ENCODE data around the gene PLD4.
"Not testable (repeated sequence)": the region's sequence is repeated elsewhere in the genome, so short reads cannot be mapped to it uniquely, and the experiment has no call there.

Gene PLD4

DNA sequence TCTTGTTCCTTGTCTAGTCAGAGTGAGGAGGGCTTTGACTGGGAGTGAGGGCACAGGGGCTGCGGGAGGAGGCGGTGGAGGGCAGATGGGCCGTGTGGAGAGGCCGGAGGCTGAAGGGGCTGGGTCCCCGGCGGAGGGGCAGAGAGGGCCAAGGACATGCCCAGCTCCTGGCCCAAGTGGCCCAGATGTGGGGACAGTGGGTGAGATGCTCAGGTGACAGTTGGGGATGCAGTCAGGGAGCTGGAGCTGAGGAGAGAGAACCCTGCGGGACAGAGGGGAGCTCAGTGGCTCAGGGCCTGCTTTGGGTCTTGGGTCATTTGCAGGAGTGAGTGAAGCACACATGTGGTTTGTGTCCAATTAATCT is 26.5 kb upstream of the PLD4 start:
- no peak for FAIRE-seq
- DNase-seq (ENCODE audit: insufficient read length, low spot score) = no peak

DNA sequence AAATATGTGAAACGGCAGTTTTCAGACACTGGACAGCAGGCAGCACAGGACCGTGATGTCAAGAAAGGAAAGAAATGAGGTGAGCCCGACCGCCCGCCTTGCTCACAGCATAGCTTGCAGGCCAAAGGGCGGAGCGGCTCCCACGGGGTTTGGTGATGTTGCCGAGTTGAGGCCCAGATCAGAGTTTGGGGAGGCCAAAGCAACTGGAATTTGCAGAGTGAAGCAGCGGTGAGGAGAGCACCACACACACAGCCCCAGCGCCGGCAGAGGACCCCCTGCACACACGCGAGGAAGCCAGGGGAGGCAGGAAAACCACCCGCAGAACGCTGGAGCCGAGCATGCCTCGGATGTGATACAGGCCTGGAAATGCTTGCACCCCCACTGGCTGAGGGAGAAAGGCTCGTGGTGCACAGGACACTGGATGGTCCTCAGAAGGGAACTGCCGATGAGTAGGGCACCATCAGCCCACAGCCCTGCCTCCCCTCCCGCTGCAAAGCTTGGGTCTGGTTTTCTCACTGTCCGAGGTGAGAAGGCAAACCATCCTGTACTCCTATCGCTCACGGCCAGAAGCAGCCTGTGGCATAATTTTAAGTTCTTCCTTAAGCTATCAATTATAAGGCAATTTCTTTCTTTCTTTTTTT is 25.7 kb upstream of the PLD4 start:
- DNase-seq (ENCODE audit: insufficient read length, low spot score) = no peak
- no peak for FAIRE-seq

- FAIRE-seq = no peak
- DNase-seq (ENCODE audit: insufficient read length, low spot score) = no peak
These were observed 24.9 kb upstream of the PLD4 start for GRCh38 chr14:104899781-104900180.

DNA sequence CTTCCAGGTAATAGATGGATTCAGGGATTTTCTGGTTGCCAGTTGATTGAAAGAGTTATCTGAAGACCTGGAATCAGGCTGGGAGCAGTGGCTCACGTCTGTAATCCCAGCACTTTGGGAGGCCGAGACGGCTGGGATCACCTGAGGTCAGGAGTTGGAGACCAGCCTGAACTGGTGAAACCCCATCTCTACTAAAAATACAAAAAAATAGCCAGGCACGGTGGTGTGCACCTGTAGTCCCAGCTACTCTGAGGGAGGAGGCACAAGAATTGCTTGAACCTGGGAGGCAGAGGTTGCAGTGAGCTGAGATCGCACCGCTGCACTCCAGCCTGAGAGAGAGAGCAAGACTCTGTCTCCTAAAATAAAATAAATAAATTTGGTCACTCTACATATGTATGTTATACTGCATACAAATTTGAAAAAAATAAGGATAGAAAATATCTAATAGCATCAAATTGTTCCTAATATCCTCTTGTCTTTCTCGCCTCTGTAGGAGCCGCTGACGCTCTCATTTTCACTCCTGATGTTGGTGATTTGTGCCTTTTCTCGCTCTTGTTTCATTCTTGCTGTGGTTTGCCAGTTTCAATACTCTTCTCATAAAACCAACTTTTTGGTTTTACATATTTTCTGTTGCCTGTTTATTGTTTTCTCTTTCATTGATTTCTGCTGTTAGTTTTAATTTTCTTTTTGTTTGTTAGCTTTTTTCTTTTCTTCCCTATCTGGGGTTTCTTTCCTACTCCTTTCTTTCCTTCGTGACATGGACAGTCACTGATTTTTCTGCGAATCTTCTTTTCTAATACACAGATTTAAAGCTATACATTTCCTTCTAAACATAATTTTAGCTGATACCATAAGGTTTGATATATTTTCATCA is 23.8 kb upstream of the PLD4 start:
- DNase-seq (ENCODE audit: insufficient read length, low spot score) (no peak), FAIRE-seq (no peak)

DNA sequence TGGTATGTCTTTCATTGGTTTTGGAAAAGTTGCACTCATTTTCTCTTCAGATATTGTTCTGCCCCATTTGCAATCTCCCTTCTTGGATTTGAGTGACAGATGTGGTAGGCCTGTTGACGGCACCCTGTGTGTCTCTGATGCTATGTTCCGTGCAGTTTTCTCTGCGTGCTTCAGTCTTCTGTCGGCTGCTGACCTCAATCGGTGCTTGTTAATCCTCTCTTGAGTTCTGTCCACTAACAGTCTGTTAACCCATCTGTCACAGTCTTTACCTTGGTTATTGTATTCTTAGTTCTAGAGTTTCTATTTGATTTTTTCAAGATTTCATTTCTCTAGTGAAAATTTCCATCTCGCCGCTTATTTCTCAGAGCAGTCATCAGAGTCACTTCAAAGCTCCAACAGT is 20.7 kb upstream of the PLD4 start:
- no peak for FAIRE-seq
- DNase-seq (ENCODE audit: insufficient read length, low spot score) = no peak

DNA sequence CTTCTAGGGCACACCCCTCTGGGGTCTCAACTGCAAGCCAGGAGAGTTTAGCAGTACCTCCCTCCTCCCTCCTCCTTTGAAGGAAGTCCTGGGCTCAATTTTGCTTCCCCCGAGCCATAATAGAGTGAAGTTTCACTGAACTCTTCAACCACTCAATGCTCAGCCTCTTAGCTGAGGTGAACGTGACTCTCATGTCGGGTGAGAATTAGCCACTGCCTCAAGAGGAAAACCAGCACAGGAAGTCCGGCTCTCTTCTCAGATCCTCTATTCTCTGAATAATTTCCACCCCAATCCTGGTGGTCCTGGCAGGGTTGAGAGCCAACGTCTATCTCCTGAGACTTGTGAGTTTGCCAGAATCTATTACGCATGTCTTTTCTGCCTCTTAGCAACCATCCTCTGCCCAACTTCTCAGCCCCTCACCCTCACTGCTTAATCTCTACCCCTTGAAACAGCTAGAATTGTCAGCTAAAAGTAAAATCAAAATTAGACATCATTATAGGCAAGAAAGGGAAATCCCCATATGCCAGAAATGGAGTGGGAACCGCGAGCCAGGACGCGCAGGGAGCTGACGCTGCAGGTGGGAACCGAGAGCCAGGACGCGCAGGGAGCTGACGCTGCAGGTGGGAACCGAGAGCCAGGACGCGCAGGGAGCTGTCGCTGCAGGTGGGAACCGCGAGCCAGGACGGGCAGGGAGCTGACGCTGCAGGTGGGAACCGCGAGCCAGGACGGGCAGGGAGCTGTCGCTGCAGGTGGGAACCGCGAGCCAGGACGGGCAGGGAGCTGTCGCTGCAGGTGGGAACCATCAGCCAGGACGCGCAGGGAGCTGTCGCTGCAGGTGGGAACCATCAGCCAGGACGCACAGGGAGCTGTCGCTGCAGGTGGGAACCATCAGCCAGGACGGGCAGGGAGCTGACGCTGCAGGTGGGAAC is 19.8 kb upstream of the PLD4 start:
- not testable (repeated sequence) for DNase-seq (ENCODE audit: insufficient read length, low spot score); FAIRE-seq

DNA sequence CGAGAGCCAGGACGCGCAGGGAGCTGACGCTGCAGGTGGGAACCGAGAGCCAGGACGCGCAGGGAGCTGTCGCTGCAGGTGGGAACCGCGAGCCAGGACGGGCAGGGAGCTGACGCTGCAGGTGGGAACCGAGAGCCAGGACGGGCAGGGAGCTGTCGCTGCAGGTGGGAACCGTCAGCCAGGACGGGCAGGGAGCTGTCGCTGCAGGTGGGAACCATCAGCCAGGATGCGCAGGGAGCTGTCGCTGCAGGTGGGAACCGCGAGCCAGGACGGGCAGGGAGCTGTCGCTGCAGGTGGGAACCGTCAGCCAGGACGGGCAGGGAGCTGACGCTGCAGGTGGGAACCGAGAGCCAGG is 19.1 kb upstream of the PLD4 start:
- FAIRE-seq; DNase-seq (ENCODE audit: insufficient read length, low spot score): not testable (repeated sequence)

DNA sequence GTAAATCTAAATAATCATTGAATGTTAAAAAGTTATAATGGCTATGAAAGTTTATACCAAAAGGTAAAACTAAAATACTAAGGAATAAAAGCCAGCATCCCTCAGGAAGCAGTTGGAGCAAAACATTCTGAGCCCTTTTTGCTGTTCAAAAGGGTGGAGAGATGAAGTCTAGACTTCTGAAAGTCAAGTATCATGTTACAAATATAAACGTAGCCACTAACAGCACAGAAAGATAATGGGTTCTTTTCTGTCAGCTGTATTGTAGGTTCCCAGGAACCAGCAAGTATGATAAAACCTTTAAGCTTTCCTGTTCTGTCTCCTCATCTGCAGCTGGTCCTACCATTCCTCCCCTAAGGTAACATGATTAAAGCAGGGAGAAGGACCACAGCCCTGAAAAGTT is 16.4 kb upstream of the PLD4 start:
- DNase-seq (ENCODE audit: insufficient read length, low spot score) (no peak), FAIRE-seq (no peak)

DNA sequence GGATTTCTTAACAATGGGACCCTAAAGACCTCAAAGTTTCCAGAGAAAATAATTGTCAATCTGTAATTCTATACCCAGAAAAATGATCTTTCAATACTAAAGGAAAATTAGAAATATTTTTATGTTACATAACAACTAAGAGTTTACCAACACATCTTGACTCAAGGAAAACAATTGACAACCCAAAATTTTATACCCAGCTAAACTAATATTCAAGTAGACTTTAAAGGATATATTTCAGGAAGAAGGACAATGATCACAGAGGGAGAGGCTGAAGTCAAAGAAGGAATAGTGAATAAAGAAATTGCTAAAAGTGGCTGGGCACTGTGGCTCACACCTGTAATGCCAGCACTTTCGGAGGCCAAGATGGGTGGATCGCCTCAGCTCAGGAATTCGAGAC is 12.6 kb upstream of the PLD4 start:
- no peak for FAIRE-seq

GRCh38 chr14:104913435-104913834 is 11.2 kb upstream of the PLD4 start:
- DNase-seq (ENCODE audit: insufficient read length, low spot score) (no peak), FAIRE-seq (no peak)

More for the DNA sequence above, 12.6 kb upstream of the PLD4 start:
- no peak for DNase-seq (ENCODE audit: insufficient read length, low spot score)

GRCh38 chr14:104917116-104917515 is 7.6 kb upstream of the PLD4 start:
- FAIRE-seq = no peak

GRCh38 chr14:104917993-104918392 is 6.7 kb upstream of the PLD4 start:
- FAIRE-seq (no peak), DNase-seq (ENCODE audit: insufficient read length, low spot score) (no peak)

More at GRCh38 chr14:104917116-104917515, 7.6 kb upstream of the PLD4 start:
- no peak for DNase-seq (ENCODE audit: insufficient read length, low spot score)

- DNase-seq (ENCODE audit: insufficient read length, low spot score); FAIRE-seq: not testable (repeated sequence)
These were observed 5.3 kb upstream of the PLD4 start for GRCh38 chr14:104919152-104919992.

- DNase-seq (ENCODE audit: insufficient read length, low spot score) (no peak), FAIRE-seq (no peak)
These were observed 4.7 kb upstream of the PLD4 start for GRCh38 chr14:104919993-104920315.

- no peak for FAIRE-seq
- no peak for DNase-seq (ENCODE audit: insufficient read length, low spot score)
These were observed 849 bp upstream of the PLD4 start for GRCh38 chr14:104923640-104924420.

DNA sequence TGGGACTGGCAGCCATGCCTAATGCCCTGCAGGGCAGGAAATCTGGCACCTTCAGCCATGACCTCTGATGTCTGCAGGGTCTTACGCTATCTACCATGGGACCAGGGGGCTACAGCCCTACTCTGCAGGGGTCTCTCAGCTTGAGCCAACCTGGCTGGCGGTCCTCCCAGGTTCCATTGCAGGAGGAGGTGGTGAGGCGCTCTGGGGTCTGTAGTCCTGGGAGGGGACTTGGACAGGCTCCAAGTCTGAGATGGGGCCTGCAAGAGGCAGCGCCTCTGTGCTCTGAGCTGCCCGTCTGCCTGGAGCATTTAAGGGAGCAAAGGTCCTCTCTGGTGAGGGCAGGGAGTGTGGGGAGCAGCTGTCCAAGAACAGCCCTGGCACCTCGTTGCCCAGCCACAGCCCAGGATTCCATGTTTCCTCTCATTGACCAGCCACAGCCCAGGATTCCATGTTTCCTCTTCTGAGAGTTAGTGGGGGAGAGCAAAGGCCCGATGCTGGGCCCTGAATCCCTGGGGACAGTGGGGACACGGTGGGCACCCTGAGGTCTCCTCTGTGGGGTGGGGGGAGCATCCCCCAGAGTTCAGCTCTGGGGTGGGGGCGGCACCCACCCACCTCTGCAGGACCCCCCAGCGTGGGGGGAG is 655 bp downstream of the PLD4 start:
- no peak for FAIRE-seq
- no peak for DNase-seq (ENCODE audit: insufficient read length, low spot score)

GRCh38 chr14:104925855-104926609 is 1.4 kb downstream of the PLD4 start:
- no peak for FAIRE-seq
- DNase-seq (ENCODE audit: insufficient read length, low spot score) = no peak

DNA sequence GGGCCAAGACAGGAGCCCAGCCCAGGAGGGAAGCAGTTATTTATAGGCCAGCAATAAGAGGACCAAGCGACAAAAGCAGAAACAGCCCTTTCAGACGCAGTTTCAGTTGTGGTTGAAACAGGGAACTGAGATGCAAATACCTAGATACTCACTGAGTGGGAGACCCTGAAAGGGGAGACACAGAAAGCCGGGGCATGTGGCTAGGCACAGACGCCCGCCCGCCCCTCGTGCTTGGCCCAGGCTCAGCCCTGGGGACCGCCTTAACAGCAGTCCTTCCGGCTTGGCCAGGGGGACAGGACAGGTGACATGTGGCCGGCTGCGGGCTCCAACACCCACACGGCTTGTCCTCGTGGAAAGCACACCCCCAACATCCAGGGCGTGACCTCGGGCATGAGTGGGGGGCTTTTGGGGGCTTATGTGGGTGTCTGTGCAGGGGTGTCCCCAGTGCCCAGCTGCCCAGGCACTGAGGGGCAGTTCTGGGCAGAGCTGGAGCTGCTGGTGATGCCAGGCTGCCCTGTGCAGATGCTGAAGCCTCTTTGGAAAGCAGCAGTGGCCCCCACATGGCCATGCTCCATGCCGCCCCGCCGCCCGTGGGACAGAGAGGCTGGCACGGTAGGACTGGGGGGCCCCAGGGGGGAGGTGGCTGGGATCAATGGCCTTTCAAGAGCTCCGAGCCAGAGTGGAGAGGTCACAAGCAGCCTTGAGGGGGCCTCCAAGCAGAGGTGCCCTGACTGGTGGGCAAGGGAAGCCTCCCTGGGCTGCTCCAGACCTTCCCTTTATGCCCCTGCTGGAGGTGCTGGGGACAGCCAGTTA is 2.1 kb downstream of the PLD4 start:
- no peak for FAIRE-seq
- no peak for DNase-seq (ENCODE audit: insufficient read length, low spot score)

Measured in HTR-8/SVneo (cell line).